Keratinocyte (primary cell): ENCODE results near the gene SULT2B1. TPM values are rescaled to one million over a fixed set of nuclear protein-coding genes. Genes with fewer than 3 reads are reported as not detected.

Experiments
- DNase-seq: peaks from one replicate; pipeline ENCODE4 v3.0.0-alpha.2; 2011; ENCODE audit warnings: low read depth, missing footprints, low spot score
- FAIRE-seq: peaks from 2 replicates; lab custom pipeline; 2011; peaks lifted over from hg19 to GRCh38; lab: Jason Lieb, UNC
- H2AFZ ChIP-seq: 2 replicates; pipeline ENCODE4 v1.6.0; 2012; ENCODE audit warnings: low read length, control low read depth, inconsistent platforms; ENCODE audit not compliant: control insufficient read depth
- H3K27ac ChIP-seq: 2 replicates; pipeline ENCODE4 v1.5.1; 2011; ENCODE audit warnings: low read length; ENCODE audit not compliant: control insufficient read depth, insufficient read depth
- H3K27me3 ChIP-seq: 3 replicates; pipeline ENCODE4 v1.6.0; 2011; ENCODE audit warnings: low read length; ENCODE audit not compliant: control insufficient read depth, insufficient read depth; ENCODE audit errors: extremely low read depth
- H3K36me3 ChIP-seq, 2 experiments: 2 replicates in 1 of 2; 3 replicates in 1 of 2; pipeline ENCODE4 v1.5.1; 2011; ENCODE audit warnings: low read length in 2 of 2, mild to moderate bottlenecking in 1 of 2; ENCODE audit not compliant: control insufficient read depth in 2 of 2, insufficient read depth in 2 of 2; ENCODE audit errors: extremely low read depth in 1 of 2
- H3K4me1 ChIP-seq: 3 replicates; pipeline ENCODE4 v1.5.1; 2011; ENCODE audit warnings: low read length; ENCODE audit not compliant: control insufficient read depth, insufficient read depth; ENCODE audit errors: extremely low read depth
- H3K4me2 ChIP-seq: 3 replicates; pipeline ENCODE4 v1.6.0; 2011; ENCODE audit warnings: low read depth, low read length; ENCODE audit not compliant: control insufficient read depth, insufficient read depth; ENCODE audit errors: extremely low read depth
- H3K4me3 ChIP-seq, 3 experiments: fragments of 200-600 bp in 1 of 3; sonication (generic) in 1 of 3; 2 replicates in 2 of 3; 3 replicates in 1 of 3; pipeline ENCODE4 v1.5.1; 2011 to 2016; ENCODE audit warnings: low read length in 3 of 3, mild to moderate bottlenecking in 3 of 3, control low read depth in 2 of 3, inconsistent platforms in 1 of 3, low read depth in 1 of 3, mixed read lengths in 1 of 3, mixed run types in 1 of 3, moderate library complexity in 1 of 3; ENCODE audit not compliant: control insufficient read depth in 2 of 3, insufficient read depth in 2 of 3; ENCODE audit errors: extremely low read depth in 1 of 3
- H3K79me2 ChIP-seq: 2 replicates; pipeline ENCODE4 v1.6.0; 2012; ENCODE audit warnings: low read length; ENCODE audit not compliant: control insufficient read depth, insufficient read depth
- H3K9ac ChIP-seq: 3 replicates; pipeline ENCODE4 v1.6.0; 2011; ENCODE audit warnings: low read length; ENCODE audit not compliant: control insufficient read depth, insufficient read depth; ENCODE audit errors: extremely low read depth
- H3K9me1 ChIP-seq: 3 replicates; pipeline ENCODE4 v1.6.0; 2011; ENCODE audit warnings: low read length; ENCODE audit not compliant: control insufficient read depth, insufficient read depth; ENCODE audit errors: extremely low read depth
- H3K9me3 ChIP-seq: 2 replicates; pipeline ENCODE4 v1.5.1; 2012; ENCODE audit warnings: low read depth, low read length; ENCODE audit not compliant: control insufficient read depth
- H4K20me1 ChIP-seq: 3 replicates; pipeline ENCODE4 v1.6.0; 2011; ENCODE audit warnings: low read length; ENCODE audit not compliant: control insufficient read depth, insufficient read depth; ENCODE audit errors: extremely low read depth
- EZH2 ChIP-seq: IDR thresholded peaks from one replicate; pipeline ENCODE4 v1.6.1; 2012; ENCODE audit warnings: inconsistent platforms, mild to moderate bottlenecking, low read length, moderate library complexity
- dilution Hi-C: fragments of 300-500 bp; cut with MboI; formaldehyde crosslinking; loops from one replicate; pipeline ENCODE4 v1.7.0; 2020; ENCODE audit warnings: low sequenced_read_pairs; ENCODE audit not compliant: extremely low pct_ligation_motif_present
- polyA plus RNA-seq, 5 experiments: library from polyadenylated mRNA; depleted of rRNA in 3 of 5; stranded (reverse) in 3 of 5; stranded (forward) in 1 of 5; unstranded in 1 of 5; fragments of >200 nt; gene quantifications; 1 replicate in 1 of 5; 2 replicates in 3 of 5; 3 replicates in 1 of 5; pipeline versions ENCODE4 v1.2.1 to v1.2.3, GENCODE V29; 2011 to 2012; ENCODE audit warnings: missing spikeins in 2 of 5, low read depth in 1 of 5, low replicate concordance in 1 of 5
- TF ChIP-seq, protein P1 (sequence below), 3 experiments: IDR thresholded peaks in 1 of 3; conservative IDR thresholded peaks in 1 of 3; optimal IDR thresholded peaks in 1 of 3; 2 replicates in 2 of 3; 3 replicates in 1 of 3; pipeline versions ENCODE3 to v1.5.1; 2011; ENCODE audit warnings: low read length in 3 of 3, mild to moderate bottlenecking in 3 of 3, moderate library complexity in 2 of 3, control low read depth in 1 of 3, inconsistent platforms in 1 of 3; ENCODE audit not compliant: insufficient read depth in 2 of 3; ENCODE audit errors: extremely low read depth in 1 of 3

SULT2B1 gene
- polyA plus RNA-seq, 1 donor (not counting 4 experiments of a cell fraction or from before 2014, with no cell fraction given), result 6.0 TPM

GRCh38 chr19:48624067-48624594 lies 72.2 kb downstream of the SULT2B1 start:
- dilution Hi-C loops, result no loop called here
- Histone ChIP-seq H3K79me2 (peaks cover 3% of the 10 kb centered on the region), H3K4me1 (peaks cover 23% of the 10 kb centered on the region), H3K9me1 (no peaks in the 10 kb centered on the region), H3K9me3 (no peaks in the 10 kb centered on the region), H3K27ac (peak overlapping the region; percentile 78), H3K36me3 (peaks cover 1 to 4% of the 10 kb centered on the region in 2 experiments), H3K4me2 (peak overlapping the region; percentile 98), H3K27me3 (no peaks in the 10 kb centered on the region), H3K9ac (peak overlapping the region; percentile 78), H3K4me3 (peak overlapping the region; percentile 34 to 73 (median 66)), H2AFZ (peak overlapping the region; percentile 93), H4K20me1 (no peaks in the 10 kb centered on the region)
- TF ChIP-seq, protein P1, sequence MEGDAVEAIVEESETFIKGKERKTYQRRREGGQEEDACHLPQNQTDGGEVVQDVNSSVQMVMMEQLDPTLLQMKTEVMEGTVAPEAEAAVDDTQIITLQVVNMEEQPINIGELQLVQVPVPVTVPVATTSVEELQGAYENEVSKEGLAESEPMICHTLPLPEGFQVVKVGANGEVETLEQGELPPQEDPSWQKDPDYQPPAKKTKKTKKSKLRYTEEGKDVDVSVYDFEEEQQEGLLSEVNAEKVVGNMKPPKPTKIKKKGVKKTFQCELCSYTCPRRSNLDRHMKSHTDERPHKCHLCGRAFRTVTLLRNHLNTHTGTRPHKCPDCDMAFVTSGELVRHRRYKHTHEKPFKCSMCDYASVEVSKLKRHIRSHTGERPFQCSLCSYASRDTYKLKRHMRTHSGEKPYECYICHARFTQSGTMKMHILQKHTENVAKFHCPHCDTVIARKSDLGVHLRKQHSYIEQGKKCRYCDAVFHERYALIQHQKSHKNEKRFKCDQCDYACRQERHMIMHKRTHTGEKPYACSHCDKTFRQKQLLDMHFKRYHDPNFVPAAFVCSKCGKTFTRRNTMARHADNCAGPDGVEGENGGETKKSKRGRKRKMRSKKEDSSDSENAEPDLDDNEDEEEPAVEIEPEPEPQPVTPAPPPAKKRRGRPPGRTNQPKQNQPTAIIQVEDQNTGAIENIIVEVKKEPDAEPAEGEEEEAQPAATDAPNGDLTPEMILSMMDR (optimal IDR thresholded peaks at IDR 0.05 in 1 of 3, IDR thresholded peaks at IDR 0.05 in 1 of 3, conservative IDR thresholded peaks at IDR 0.05 in 1 of 3; ENCODE audit: extremely low read depth in 1 of 3, insufficient read depth in 2 of 3, low read length in 3 of 3), result no peak
- no peak for TF ChIP-seq EZH2
- no peak for DNase-seq
- FAIRE-seq, result no peak

GRCh38 chr19:48624791-48625723 lies 73.1 kb downstream of the SULT2B1 start:
- H3K36me3 ChIP-seq, result peaks cover 1 to 4% of the 10 kb centered on the region in 2 experiments
- H3K27ac ChIP-seq, result peak overlapping the region; percentile 47
- dilution Hi-C loops, result no loop called here
- peaks cover 3% of the 10 kb centered on the region for H3K79me2 ChIP-seq
- H3K4me2 ChIP-seq, result peak overlapping the region; percentile 75
- H3K9me3 ChIP-seq, result no peaks in the 10 kb centered on the region
- peak overlapping the region; percentile 67 for H3K9ac ChIP-seq
- no peak overlapping the region for H2AFZ ChIP-seq
- no peak for DNase-seq
- H3K4me3 ChIP-seq, result peak overlapping the region in 2 of 3 experiments; percentile 34 to 73
- no peaks in the 10 kb centered on the region for H4K20me1 ChIP-seq
- TF ChIP-seq EZH2, result no peak
- TF ChIP-seq, protein P1 (optimal IDR thresholded peaks at IDR 0.05 in 1 of 3, IDR thresholded peaks at IDR 0.05 in 1 of 3, conservative IDR thresholded peaks at IDR 0.05 in 1 of 3; ENCODE audit: extremely low read depth in 1 of 3, insufficient read depth in 2 of 3, low read length in 3 of 3), result no peak
- FAIRE-seq, result no peak
- H3K9me1 ChIP-seq, result no peaks in the 10 kb centered on the region
- no peaks in the 10 kb centered on the region for H3K27me3 ChIP-seq
- peaks cover 18% of the 10 kb centered on the region for H3K4me1 ChIP-seq
